Stimulated activated CD4-positive, alpha-beta T cell treated with anti-CD3 and anti-CD28 coated beads, TNF-alpha, amount 100 ng/mL, for 48 hours (primary cell): Measurements from ENCODE around the gene GPR32.
"Not testable (repeated sequence)": the region's sequence is repeated elsewhere in the genome, so short reads cannot be mapped to it uniquely, and the experiment has no call there.

Experiments
- DNase-seq, 3 donors: peaks; one replicate each; pipeline ENCODE4 v3.0.0-alpha.2; 2020; ENCODE audit warnings: low read depth in 3 of 3

The GPR32 gene

GRCh38 chr19:50783848-50784152 lies 13.5 kb downstream of the GPR32 start:
- not testable (repeated sequence) for DNase-seq

- no peak for DNase-seq
Measured at GRCh38 chr19:50784710-50785109, 14.4 kb downstream of the GPR32 start.

- no peak for DNase-seq
Measured at GRCh38 chr19:50785329-50785728, 15.1 kb downstream of the GPR32 start.

- DNase-seq, result no peak
Measured at GRCh38 chr19:50790396-50790795, 20.1 kb downstream of the GPR32 start, which contains the start of gene ACP4. Gene ACP4 (plus strand): TSS chr19:50790415. CDS start chr19:50790415, 0 bp downstream.

- DNase-seq, result no peak
Measured at GRCh38 chr19:50790922-50791467, 20.7 kb downstream of the GPR32 start.

- no peak for DNase-seq
Measured at GRCh38 chr19:50791594-50792271, 21.5 kb downstream of the GPR32 start.

GRCh38 chr19:50792272-50793250 lies 22.3 kb downstream of the GPR32 start:
- DNase-seq, result no peak

GRCh38 chr19:50793558-50794065 lies 23.3 kb downstream of the GPR32 start:
- no peak for DNase-seq

- no peak for DNase-seq
Measured at GRCh38 chr19:50794074-50794875, 24.0 kb downstream of the GPR32 start.

- no peak for DNase-seq
Measured at GRCh38 chr19:50794876-50795663, 24.8 kb downstream of the GPR32 start.

GRCh38 chr19:50795664-50796073 lies 25.4 kb downstream of the GPR32 start:
- DNase-seq, result no peak

- DNase-seq, result no peak
Measured at GRCh38 chr19:50796128-50796633, 25.9 kb downstream of the GPR32 start.

GRCh38 chr19:50796634-50797428 lies 26.6 kb downstream of the GPR32 start:
- DNase-seq, result no peak

- DNase-seq, result no peak
Measured at GRCh38 chr19:50797429-50797780, 27.1 kb downstream of the GPR32 start.

- no peak for DNase-seq
Measured at GRCh38 chr19:50797781-50798658, 27.8 kb downstream of the GPR32 start.

- no peak for DNase-seq
Measured at GRCh38 chr19:50798659-50799546, 28.6 kb downstream of the GPR32 start.

- no peak for DNase-seq
Measured at GRCh38 chr19:50799547-50799851, 29.2 kb downstream of the GPR32 start.

- DNase-seq, result no peak
Measured at GRCh38 chr19:50801107-50801506, 30.8 kb downstream of the GPR32 start.
